GM21515 (cell line): Measurements from ENCODE around the gene FBXL7.

Experiments
- ATAC-seq: cut with Tn5 transposase; IDR thresholded peaks from one replicate; pipeline ENCODE4 v1.9.1; 2021; ENCODE audit not compliant: unreplicated experiment

FBXL7 gene

GRCh38 chr5:15980835-15981234 is 480.9 kb downstream of the FBXL7 start:
- no peak for ATAC-seq

GRCh38 chr5:15983392-15983791 is 483.4 kb downstream of the FBXL7 start:
- no peak for ATAC-seq
